ENCODE results near the gene VAV2.
"Not testable (repeated sequence)": the region's sequence is repeated elsewhere in the genome, so short reads cannot be mapped to it uniquely, and the experiment has no call there.

The VAV2 gene

DNA sequence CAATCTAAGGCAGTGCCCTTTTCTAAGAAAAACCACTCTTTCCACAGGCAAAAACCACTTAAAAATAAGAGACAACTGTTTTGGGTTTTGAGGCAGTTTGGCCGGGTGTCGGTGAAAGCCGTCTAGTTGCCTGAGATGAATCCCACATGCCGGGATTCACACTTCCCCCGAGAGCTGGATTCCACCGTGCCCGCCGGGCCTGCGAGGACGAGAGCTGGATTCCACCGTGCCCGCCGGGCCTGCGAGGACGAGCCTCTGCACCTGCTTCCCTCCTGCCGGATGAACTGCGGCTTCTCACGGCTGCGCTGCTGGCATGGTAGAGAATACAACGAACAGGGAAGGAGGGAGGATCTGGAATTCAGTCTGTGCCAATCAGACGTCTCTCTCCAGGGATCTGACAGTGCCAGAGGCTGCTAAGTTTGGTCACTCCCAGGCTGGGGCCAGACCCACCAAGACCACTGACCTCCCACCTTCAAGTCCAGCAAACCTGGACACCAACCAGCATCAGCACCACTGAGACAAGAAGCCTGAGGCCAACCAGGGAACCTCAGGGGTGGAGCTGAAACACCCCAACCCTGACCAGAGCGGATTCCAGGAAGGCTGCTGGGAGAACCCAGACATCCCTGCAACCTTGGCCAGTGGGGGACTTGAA, 23.0 kb downstream of the VAV2 start:
- no peak for DNase-seq

DNA sequence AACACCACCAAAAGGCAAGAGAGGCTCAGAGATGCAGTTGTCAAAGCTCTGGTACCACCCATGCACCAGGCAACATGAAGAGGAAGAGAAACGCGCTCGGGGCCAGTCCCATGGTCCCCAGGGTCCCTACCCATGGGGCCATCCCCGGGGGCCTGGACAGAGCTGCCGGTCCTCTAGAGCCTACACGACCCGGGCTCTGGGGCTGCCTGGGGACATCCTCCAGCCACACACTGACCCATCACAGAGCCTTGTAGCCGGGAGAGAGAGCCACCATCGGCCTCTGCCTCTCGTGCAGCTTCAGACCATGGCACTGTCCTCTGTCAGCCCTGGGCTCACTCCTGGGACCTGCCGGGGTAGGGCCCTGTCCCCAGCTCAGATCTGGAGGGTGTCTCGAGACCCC, 23.7 kb downstream of the VAV2 start:
- no peak for DNase-seq

DNA sequence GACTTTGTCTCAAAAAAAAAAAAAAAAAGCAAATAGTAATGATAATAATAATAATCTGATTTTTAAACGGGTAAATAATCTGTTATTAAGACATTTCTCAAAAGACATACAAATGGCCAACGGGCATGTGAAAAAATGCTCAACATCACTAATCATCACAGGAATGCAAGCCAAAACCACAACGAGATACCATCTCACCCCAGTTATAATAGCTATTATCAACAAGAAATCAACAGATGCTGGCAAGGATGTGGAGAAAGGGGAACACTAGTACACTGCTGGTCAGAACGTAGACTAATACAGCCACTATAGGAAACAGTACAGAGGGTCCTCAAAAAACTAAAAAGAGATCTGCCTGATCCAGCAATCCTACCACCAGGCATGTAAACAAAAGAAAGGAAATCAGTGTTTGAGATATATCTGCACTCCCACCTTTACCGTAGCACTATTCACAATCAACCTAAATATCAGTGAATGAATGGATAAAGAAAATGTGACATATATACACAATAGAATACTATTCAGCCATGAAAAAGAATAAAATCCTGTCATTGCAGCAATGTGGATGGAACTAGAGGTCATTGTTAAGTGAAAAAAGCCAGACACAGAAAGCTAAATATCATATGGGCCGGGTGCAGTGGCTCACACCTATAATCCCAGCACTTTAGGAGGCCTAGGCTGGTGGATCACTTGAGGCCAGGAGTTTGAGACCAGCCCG, 24.9 kb downstream of the VAV2 start:
- DNase-seq, result no peak

DNA sequence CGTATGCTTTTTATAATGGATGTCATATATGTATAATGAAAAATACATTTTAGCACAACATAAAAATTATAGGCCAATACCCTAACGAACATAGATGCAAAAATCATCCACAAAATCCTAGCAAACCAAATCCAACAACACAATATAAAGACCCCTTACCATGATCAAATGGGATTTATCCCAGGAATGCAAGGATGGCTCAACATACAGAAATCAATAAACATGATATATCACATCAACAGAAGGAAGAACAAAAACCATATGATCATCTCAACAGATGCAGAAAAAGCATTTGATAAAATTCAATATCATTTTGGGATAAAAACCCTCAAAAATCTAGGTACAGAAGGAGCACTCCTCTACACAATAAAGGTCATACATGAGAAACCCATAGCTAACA, 27.7 kb downstream of the VAV2 start:
- no peak for DNase-seq

DNA sequence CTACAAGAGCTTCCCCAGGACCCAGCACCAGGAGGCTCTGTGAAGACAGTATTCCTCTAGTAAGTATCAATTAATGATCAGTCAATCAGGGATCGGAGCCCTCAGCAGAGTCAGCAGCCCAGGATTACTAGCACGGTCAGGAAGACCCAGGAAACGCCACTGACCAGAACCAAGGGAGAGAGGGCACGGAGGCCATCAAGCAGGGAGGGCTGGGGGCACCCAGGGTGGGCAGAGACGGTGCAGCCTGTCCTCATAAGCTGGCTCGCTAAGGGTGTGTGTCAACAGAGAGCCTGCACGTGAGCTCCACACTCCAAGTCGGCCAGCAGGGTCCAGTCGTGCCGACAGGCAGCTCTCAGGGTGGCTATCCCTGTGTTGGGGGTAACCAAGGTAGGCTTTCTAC, 29.0 kb downstream of the VAV2 start:
- no peak for DNase-seq

DNA sequence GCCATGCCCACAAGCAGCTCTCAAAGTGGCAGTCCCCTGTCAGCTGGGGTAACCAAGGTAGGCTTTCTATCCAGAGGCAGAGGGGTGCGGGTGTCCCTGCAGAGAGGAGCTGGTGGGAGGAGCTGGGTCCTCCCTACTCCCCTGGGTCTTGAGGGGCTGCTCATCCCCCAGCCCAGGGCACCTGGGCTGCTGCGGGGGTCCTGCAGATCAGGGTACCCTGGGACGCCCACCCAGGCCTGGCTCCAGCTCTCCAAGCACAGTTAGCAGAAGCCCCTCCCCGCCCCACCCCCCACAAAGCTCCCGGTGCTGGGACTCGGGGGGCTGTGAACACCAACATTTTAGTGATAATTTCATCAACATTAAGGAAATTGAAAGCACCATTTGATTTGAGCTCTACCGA, 29.8 kb downstream of the VAV2 start:
- no peak for DNase-seq

DNA sequence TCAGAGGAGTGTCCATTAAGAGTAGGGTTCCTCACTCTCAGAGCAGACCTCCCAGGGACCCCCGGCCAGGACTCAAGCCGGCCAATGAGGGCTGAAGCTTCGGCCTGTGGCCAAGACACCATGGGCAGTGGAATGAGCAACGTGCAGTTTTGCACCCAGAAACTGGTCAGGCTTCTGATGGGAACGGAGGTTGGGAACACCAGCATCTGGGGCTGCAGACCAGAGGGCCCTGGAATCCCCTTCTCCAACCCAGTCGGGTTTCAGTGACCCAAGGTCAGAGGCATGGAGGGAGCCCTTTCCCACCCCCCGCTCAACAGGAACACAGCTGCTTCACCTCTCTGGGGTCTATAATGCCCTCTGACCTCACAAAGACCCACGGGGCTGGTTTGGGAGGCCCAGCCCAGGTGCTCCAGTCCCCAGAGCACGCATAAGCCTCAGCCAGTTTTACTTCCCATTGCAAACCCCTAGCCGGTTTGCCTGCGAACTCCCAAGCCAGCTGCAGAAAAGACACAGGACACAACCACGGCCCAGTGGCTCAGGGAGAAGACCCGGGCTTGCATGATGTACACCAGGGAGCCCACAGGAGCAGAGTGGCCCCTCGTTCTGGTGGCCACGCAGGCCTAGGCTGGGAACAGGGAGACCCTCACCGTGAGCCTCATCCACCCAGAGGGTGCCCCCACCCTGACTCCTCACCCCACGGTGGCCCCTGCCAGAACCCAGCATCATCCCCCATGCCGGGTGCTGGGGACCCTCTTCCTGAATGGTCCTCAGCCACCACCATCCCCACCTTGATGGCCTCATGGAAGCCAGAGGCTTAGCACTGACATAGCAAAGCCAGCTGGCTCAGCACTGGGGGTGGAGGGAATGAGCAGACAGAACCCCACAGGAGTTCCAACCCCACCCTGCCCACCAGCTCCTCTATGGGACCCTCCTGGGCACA, 30.6 kb downstream of the VAV2 start:
- no peak for DNase-seq

DNA sequence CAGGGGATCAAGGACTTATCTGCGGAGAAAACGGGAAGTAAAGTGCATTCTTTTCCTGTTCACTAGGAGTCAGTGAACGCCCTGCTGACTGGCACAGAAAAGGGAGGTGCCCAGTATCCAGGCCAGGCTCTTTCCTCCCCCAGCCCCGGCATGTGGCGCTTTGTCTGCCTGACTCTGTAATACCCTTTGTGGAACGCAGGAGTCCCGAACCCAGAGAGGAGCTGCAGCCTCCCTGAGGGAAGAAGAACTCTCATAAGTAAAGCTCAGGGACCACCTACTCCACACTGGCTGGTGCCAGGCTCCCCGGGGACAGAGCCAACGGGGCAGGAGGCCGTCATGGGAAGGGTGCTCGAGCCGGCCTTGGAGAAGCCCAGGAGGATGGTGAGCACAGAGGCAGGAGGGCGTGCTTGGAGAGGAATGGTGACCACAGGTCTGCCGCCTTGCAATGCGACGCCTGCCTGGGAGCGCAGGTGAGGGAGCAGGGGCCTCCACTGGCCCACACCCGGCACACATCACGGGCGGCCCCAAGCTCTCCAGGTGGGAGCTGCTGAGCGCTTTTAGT, 31.5 kb downstream of the VAV2 start:
- no peak for DNase-seq

DNA sequence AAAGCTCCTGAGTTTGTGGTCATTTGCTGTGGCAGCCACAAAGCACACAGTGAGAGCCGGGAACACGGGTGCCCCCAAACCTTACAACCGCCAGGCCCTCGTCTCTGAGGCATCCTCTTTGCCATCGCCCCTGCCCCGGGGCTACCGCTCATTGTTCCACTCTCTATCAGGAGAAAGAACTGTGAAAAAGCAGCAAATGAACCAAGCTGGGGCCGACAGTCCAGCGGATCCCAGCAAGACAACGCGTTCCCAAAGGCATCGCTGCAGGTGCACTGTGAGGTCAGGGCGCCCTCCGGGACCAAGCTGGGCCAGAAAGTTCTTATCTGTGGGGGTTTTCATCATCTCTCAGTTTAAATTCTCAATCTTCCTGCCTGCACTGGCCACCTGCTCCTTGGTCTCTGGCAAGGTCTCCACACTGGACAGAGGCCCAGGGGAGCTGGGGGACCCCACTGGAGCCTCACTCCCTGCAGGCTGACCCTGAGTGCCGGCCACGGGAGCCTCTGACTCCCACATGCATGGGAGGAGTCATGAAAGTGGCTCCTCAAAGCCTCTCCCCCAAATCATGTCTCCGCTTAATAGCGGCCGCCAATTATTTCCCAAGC, 32.1 kb downstream of the VAV2 start:
- DNase-seq, result no peak

DNA sequence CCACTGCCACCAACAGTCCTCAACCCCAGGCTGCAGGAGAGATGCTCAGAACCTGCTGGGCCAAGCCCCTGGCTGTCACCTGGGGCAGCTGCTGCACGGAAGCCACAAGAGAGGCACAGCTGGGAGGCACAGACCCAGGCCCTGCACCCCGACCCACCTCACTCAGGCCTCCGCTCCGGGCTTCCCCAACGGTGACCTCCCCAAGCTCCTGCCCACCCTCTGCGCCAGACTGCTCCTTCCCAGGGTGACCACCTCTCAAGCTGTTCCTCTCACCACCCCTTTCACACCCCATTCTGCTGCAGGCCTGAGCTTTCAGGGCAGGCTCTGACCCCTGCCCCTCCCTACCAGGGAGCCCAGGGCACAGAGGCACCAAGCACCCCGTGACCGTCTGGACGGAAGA, 33.0 kb downstream of the VAV2 start:
- no peak for DNase-seq

DNA sequence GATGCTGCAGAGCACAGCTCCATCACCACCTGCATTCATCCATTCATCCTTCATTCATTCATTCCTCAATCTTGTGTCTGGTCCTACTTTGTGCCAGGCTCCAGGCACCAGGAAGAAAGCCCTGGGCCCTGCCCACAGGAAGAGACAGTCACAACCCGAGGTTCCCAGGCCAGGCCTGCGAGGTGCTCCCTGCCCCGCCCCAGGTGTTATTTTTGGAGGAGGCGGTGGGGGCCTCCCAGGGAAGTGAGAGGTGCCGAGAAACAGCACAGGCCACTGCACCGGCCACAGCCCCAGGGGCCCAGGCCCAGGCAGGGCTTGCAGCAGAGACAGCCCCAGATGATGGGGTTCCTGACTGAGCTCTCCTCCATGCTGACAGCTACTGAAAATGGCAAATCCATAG, 33.4 kb downstream of the VAV2 start:
- no peak for DNase-seq

DNA sequence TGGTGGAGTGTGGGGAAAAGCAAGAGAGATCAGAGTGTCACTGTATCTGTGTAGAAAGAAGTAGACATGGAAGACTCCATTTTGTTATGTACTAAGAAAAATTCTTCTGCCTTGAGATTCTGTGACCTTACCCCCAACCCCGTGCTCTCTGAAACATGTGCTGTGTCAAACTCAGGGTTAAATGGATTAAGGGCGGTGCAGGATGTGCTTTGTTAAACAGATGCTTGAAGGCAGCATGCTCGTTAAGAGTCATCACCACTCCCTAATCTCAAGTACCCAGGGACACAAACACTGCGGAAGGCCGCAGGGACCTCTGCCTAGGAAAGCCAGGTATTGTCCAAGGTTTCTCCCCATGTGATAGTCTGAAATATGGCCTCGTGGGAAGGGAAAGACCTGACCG, 34.4 kb downstream of the VAV2 start:
- DNase-seq, result not testable (repeated sequence)

DNA sequence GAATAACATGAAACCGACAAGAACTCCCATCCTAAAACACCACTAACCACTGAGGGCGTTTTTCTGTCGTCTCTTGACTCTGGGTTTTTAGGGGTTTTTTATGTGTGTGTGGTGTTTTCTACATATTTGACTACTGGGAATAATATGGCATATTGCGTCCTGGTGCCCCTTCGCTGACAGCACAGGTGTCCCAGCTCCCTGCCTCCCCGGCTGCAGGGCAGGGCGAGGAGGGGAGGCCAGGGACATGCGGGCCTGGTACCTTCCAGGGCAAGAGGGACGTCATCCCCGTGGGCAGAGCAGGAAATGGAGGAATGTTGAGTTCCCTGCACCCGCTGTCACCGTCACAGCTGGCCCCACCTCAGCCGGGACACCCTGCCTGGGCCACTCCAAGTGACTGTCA, 34.8 kb downstream of the VAV2 start:
- DNase-seq, result no peak

DNA sequence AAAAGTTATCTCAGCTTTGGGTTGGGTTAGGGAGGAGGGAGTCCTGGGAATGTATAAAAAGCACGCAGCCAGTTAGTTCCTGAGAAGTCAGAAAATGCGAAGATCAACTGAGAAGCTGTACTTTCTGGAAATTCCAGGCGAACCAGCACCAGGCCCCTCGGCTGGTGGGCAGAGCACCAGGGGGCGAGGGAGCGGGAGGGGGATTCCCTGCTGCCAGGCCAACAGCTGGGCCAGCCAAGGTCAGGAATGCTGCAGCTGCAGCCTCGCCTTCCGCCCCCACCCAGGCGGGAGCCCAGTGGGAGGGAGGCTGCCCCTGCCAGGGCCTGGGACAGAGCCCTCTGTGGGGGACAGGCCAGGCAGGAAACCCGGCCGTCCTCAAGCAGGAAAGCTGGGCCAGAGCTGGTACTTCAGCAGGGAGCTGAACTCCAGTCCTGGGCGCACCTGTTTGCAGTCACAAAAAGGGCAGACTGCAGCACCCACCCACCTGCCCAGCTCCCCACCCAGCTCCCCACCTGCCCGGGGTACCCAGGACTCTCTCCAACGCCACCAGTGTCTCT, 35.5 kb downstream of the VAV2 start:
- no peak for DNase-seq

DNA sequence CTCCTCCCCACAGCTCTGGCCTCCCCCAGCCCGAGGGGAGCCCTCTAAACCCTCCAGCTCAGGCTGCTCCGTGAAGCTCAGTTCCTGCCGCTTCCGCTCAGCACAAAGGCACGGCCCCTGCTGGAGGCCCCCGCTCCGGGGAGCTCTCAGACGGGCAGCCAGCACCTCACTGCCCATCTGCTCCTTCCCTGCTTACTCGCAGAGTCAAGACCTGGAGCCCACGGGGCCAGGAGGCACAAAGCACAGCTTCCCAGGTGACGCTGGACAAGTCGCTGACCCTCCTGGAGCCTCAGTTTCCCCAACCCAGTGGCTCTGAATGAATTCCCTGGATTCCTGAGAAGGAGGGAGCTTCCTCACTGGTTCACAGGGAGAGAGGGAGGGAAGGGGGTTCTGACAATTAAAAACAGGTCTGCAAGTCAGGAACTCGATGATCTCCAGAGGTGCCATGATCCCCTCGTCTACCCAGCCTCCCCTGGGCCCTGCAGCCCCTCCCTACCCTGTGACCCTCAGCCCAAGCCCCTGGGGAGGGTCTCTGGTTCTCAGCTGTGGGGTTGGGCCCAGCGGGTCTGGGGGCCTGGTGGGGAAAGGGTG, 36.2 kb downstream of the VAV2 start:
- DNase-seq, result no peak

DNA sequence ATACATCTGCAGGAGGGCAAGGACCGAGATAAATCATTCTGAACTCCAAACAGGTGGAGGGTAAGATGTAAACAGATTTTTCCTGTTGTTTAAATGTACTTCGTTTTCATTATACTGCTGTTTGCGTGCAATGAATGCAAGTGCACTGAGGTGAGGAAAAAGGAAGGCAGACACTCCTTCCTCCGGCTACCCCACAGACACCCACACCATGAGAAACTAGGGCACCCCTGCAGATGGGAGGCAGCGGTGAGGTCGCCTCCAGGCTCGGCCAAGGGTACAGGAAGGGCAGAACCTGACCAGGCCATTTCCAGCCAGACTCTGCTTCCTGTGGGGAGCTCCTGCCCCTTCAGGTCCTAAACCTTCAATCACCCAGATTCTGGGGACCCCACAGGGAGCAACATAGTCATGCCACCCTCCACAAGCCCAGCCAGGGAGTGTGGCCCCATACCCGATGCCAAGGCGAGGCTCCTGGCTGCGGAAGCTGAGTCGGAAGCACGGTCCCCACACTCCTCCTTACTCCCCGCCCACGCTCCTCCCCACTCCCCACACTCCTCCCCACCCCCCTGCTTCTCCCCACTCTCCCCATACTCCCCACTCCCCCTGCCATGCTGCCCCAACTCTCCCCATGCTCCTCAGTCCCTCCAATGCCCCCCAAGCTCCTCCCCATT, 37.1 kb downstream of the VAV2 start:
- no peak for DNase-seq

DNA sequence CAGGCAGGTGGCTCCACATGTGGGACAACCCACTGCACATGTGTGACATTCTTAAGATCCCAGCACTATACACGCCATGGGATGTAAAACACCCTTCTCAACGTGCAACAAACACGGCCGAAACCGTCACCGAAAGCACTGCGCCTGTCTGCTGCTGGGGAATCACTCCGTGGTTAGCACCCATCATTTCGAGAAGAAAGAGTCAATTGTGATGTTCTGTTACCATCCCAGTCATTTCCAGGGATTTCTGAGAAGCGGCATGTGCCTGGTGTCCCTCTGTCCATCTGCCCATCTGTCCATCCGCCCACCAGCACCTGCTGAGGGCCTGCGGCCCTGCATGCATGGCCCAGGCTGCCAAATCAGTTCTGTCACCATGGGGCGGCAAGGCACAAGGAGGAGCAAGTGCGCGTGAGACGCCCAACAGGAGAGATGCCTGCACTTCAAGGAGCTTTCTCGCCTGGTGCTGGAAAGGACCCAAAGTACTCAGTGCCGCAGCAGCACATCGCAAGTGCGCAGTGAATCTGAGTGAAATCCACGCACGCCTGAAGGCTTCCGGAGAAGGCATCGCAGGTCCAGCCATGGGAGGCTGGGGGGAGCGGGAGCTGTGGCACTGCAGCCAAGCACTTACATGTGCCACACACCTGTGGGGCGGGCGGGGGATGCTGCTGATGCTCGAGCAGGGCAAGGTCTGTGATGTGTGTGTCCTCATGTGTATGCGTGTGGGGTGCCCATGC, 38.0 kb downstream of the VAV2 start:
- DNase-seq, result no peak

DNA sequence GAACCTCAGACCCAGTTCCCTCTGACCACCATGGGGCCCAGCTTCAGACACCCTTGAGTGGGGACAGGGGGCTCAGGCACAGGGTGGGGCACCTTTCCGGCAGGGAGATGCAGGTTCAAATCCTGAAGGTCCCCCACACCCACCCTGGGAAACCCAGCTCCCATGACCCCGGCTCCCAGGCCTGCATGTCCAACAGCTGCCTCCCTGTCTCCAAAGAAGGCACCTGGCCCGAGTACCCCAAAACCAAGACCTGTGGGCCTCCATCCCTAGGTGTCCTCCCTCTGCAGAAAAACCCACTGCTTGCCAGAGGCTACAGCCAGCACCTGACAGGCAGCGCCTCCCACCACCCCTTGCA, 38.5 kb downstream of the VAV2 start:
- DNase-seq, result no peak

DNA sequence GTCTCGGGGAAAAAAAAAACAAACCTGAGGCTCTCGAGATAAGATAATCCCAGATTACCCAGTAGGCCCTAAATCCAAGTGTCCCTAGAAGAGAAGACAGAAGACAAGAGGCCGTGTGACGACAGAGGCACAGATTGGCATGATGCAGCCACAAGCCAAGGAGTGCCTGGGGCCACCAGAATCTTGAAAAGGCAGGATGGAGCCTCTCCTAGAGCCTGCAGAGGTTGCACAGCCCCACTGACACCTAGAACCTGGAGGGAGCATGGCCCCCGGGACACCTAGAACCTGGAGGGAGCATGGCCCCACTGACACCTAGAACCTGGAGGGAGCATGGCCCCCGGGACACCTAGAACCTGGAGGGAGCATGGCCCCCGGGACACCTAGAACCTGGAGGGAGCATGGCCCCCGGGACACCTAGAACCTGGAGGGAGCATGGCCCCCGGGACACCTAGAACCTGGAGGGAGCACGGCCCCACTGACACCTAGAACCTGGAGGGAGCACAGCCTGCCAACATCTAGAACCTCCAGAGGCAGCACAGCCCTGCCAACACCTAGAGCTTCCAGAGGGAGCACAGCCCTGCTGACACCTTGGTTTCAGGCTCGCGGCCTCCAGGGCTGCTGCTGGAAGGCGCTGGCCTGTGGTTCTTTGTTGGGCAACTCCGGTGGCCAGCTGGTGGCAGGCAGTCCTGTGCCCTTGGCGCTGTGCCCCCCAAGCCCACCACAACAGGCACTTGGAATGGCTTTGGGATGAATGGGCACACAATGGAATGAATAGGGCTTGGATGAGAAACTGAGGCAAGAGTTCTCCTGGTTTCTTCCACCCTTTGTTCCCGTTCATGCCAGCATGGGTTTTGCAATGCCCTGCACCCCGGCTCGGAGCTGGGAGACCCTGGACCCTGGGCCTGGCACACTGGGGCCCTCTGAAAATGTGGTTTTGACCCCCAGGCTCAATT, 39.2 kb downstream of the VAV2 start:
- DNase-seq, result no peak

DNA sequence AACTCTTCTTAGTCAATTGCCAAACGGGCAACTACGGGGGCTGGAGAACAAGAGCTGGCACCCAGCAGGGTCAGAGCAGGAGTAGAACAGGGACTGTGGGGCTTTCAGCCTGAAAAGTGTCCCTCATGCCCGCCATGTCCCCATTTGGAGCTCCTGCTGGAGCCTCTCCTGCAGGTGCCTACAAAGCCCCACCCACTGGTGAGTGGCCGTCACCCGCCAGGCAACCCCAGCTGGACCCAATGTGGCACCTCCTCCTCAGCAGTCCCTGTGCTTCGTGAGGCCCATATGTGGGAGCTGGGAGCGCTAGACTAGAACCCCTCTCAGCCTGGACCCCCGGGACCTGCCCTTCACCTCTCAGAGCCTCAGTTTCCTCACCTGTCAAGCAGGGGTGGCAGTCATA, 40.9 kb downstream of the VAV2 start:
- no peak for DNase-seq
